GM18858 (cell line): Measurements from ENCODE around the gene FSTL4.

Experiments used
- ATAC-seq: cut with Tn5 transposase; IDR thresholded peaks from one replicate; pipeline ENCODE4 v1.9.1; 2021; ENCODE audit not compliant: unreplicated experiment

The FSTL4 gene

DNA sequence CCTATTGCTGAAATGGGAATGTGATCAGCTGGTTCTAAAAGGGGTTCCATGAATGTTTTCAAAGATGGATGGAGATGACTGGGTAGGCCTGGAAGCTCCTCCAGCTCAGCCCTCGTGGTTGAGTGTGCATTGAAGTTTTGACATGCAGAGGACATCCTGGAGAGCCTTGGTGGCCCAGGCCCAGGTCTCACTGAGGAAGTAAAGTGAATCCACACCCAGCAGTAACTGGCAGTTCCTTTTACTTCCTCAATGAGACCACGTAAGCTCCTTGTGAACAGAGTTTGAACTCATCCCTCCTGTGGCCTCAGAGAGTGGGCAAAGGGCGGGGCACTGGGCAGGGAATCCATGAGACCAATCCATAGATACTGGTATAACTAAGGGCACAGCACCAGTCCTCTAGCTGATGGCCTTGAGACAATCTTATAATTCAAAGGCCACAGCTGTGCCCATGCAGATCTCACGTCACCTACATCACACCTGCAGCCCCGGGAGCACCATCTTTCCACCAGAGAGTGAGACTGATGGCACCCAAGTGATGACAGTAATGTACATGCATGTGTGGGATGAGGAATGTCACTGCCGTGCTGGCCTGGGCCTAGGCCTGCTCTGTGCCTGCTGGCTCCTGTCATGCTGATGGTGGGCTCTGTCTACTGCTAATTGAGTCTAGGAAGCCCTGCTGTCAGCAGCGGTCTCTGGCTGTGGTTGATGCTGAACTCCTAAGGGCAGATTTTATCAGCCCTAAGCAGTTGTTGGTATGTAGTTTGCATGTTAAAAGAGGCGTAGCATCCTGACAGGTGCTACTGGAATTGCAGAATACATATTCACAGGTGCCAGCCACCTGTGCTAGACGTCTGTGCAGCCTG, 257.8 kb downstream of the FSTL4 start:
- no peak for ATAC-seq

DNA sequence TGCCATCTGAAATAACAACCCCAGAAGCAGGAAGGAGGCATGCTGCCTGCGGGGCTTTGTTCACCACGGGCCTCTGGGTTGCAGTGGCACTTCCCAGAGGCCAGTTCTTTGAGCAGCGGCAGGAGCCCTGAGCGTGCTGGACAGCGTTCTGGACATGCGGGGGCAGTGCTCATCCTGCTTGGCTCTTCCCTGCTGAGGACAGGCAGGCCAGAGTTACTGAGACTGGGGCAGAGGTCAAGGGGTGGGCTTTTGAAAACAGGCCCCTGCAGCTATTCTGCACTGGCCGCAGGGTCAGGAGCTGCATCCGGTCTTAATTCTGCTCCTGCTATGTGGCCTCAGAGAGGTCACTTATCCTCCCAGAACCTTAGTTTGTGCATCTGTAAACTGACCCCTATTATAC, 258.6 kb downstream of the FSTL4 start:
- no peak for ATAC-seq

DNA sequence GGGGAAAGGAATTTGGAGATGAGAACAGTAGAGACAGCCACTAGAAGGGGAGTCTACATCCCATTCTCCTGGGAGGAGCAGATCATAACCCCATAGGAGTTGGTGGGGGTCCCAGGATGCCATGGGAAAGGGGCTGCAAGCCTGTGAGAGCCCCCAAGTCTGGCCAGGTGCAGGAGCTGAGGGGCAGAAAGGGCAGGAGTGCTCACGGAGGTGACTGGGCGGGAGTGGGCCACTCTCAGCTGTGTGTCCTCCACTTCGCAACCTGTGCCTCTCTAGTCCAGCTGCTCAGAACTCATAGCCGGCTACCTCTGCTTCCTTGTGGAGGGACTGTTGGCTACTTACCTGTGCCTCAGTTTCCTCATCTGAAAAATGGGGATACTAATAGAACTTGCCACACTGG, 263.9 kb downstream of the FSTL4 start:
- no peak for ATAC-seq

DNA sequence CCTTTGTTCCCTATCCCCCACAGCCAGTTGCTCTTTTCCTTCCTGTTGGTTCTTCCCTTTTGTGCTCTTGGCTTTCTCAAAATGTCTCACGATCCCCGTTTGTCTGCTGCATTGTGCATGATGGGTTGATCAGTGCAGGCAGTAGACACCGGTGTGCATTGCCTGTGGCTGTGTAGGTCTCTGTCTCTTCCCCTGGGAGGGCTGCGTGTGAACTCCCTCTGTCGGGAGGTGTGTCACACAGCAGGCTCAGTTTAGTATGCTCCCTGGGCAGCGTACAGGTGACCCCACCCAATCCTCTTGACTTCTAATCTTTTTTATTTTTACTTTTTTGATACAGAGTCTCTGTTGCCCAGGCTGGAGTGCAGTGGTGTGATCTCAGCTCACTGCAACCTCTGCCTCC, 265.3 kb downstream of the FSTL4 start:
- ATAC-seq = no peak

DNA sequence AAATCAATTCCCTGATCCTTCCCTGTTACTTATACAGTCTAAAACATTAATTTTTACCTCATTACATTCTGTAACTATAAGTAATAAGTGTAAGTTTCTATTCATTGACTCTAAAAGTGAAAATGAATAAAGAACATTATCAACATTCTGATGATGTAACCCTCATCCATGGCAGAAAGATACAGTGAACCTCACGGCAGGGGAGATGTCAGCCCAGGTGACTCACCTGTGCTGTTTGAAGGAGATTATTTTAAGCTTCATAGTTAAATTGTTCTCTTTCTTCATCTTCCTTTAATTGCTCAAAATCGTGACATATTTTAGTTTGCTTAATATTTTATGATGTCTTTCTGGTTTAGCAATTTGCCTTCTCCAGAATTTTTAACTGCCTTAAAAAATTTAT, 268.1 kb downstream of the FSTL4 start:
- ATAC-seq = no peak

DNA sequence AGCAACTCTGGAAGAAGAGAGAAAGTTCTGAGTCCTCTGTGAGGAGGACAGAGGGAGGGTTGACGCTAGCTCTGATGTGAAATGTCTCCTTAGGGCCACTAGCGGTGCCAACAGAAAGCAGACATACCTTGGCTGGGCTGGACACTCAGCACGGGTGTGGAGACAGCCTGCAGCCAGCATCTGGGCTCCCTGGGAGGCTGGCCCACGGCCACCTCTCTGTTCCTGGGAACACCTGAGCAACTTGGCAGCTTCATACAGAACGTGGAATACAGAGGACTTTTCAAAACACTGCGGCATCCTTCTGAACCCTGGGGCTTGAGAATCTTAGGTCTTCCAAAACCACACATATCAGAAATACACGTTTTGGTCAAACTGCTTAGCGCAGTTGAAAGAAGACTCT, 269.1 kb downstream of the FSTL4 start:
- ATAC-seq = no peak

DNA sequence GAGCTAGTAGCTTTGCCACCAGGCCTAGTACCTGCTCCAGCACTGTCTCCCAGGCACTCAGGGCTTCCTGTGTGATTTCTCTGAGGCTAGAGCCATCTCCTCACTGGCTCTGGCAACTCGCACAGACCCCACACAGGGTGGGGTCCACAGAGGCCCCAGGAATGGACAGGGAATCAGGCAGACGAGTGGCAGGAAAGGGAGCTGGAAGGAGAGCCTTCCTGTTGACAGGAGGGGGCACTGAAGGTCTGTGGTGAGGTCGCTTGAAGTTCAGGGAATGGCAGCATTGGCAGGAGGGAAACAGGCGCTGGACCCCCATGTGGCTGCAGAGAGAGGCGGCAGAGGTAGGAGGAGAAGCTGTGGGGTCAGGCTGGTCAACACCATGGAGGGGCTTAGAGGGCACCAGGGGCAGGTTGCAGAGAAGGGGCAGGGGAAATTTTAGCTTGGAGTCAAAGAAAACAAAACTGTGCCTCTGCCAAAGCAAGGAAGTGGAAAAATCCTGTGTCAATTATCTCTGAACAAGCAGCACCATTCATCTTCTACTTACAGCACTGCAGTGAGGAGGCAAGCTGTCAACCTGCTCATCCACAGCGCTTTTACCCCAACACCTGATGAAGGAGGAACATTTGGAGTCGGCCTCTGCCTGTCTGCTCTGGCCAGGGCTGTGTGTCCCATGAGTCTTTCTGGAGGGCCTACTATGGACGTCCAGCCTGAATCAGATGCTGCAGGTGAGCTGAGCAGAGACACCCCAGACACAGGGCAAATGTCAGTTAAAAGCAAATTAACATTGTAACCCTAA, 270.2 kb downstream of the FSTL4 start:
- ATAC-seq = no peak

DNA sequence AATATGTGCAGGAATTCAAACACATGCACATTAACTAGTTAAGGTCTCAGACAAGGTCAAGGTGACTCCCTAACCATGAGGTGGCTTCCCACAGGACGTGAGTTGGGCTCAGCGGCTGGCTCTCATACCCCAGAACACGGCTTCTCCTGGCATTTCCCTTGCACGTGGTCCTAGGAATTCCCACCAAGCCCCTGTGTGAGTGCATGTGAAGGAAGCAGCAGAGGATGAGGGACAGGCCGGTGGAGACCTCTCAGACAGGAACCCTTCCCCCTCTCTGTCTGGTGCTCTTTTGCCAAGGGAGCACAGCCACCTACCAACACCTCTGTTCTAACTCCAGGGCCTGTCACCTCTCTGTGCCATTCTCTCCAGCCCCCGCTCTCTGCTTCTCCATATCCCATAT, 271.0 kb downstream of the FSTL4 start:
- no peak for ATAC-seq

DNA sequence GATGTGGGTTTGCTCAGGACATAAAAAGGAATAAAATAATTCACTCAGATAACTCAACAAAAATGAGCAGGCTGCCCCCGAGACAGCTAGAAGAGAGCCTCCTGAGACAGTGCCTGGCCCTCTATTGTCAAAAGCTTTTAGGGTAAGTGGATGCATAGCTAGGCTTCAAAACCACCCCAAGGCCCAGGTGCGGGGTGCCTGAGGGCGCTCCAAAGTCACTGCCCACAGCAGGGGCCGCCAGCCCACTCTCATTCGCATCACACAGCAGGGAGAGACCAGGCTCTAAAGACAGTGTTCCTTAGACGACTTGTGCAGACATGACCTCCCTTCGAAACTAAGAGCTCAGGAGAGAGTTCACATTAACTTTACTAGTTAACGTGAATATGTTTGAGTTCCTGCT, 271.5 kb downstream of the FSTL4 start:
- ATAC-seq = no peak

DNA sequence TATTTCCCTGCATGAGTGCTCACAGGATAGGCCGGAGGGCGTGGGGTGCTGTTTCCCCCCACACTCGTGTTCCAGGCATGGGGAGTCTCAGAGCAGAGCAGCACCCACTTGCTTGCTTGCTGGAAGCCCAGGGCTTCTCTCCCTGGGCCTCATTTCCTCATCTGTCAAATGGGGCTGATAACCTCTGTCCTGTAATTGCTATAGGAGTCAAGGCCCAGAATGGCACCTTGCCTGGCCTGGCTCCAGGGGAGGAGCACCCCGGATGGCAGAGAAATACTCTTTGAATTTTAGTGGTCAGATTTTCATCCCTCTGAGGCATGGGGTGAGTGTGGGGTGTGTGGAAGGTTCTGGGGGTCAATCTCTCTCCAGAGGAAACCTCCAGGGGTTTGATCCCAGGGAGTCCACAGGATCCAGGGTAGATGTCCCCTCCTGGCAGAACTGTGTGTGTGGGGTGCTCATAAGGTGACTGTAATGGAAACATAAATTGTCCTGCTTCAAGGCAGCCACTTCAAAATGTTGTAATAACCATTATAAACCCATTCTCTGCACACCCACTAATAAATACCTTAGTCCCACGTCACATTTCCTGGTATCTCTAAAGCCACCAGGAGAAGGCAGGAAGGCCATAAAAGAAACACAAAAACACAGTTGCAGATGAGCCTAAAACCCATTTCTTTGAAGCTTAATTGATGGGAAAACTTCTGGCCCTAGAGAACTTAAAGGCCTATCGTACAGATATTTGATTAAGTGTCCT, 272.2 kb downstream of the FSTL4 start:
- no peak for ATAC-seq

DNA sequence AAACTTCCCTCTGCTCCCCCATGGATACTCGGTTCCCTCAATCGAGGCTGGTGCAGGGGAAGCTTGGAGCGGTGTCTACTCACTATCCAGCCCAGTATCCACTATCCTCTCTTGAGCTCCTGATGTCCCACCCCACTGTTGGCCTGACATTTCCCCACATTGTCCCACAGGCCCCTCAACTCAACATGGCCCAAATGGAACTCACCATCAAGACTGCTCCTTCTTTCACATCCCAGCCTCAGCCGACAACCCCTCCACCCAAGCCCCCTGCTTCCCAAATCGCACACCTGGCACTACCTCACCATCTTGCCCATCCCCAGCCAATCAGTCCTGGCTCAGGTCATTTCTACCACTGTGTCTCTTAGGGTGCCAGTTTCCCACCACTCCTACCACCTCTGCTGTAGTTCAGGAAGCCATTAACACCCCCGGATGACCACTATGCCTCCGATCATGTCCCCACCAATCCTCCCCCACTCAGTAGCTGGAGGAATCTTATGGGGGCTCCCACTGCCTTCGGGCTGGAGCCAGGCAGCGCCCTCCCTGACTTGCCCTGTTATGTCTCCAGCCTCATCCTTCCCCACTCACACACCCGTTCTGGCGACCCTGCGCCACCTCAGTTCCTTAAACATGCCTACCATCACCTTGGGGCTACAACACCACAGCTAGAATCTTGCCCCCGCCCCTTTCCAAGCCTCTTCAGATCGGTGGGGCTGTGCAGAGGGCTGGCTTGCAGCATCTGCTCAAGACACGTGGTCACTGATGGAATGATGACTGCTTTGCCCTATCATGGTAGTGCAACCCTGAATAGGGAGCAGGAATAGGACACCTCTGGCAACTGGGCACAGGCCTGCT, 273.6 kb downstream of the FSTL4 start:
- ATAC-seq = no peak

DNA sequence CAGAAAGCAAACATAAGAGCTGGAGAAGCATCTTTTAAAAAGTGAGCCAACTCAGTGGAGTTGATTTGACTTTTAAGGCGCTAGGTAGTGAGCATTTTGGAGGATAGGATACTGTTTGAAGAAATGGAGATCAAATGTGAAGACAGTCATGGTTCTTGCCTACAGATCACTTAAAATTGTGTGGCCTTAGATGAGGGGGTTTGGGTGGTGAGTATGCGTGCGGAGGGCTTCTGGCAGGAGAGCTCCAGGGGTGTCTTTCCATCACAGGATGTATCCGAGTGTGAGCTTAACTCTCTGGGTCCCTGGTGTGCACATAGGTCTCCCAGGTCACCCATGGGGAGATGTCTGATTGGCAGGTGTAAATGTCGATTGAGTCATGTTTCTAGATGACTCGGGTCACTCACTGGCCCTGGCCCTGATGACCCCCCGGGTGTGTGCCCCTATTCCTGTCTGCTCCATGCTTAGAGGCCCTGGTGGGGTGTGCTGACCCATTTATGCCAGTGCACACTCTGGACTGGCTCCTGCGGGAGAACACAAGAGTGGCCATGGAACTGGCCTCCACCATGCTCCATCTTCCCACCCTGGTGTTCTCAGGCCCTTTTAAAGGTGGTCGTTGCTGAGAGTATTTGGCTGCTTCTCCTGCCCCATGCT, 274.4 kb downstream of the FSTL4 start:
- ATAC-seq = no peak

DNA sequence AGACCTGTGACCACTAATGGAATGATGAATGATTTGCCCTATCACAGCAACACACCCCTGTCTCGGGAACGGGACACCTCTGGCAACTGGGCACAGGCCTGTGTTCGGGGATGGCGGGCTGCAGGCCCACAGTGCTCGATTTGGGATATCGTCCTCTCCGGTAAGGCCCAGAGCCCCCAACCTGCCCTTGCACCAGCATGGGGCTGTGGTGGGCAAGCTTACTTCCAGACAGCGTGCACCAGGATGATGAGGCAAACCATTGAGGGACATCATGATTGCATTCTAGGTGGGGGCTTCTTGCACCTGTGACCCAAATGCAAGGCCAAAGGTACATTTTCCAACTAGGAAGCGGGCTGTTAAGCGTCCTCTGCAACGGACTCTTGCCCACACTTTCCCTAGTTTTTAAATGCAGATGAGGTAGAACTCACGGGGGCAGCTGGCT, 275.4 kb downstream of the FSTL4 start:
- ATAC-seq = no peak

DNA sequence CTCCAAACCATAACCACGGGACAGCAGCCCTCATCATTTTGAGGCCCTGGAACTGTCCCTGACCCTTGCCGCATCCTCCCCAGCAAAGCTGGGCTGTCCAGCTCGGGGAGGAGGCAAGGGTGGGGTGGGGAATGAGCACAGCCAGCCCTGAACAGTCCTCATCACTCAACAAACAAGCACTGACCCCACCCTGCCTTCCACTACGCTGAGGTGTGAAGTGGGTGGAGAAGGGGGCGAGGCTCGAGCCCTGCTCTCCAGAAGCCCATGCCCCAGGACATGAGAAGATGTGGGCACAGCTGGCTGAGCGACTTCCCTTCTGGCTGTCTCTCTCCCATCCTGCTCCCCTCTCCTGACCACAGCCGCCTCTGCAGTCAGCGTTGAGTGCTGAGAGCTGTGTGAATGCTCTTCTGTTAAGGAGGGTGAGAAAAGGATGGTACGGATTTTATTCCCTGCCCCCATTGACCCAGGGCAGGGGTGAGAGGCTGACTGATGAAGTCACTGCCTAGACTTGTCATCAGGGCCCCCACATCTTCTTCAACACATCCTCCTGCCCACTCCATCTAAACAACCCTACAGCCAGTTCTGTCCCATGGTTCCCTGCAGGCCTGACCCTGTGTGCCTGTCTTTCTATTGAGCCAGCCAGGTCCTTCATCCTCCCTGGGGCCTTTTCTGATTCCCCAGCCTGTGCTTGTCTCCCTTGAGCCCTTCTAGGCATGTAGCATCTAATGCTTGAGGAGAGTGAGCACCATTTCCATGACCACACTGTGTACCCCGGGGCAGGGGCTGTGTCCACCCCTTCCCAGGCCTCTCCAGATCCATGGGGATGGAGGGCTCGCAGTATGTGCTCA, 276.0 kb downstream of the FSTL4 start:
- ATAC-seq = no peak

DNA sequence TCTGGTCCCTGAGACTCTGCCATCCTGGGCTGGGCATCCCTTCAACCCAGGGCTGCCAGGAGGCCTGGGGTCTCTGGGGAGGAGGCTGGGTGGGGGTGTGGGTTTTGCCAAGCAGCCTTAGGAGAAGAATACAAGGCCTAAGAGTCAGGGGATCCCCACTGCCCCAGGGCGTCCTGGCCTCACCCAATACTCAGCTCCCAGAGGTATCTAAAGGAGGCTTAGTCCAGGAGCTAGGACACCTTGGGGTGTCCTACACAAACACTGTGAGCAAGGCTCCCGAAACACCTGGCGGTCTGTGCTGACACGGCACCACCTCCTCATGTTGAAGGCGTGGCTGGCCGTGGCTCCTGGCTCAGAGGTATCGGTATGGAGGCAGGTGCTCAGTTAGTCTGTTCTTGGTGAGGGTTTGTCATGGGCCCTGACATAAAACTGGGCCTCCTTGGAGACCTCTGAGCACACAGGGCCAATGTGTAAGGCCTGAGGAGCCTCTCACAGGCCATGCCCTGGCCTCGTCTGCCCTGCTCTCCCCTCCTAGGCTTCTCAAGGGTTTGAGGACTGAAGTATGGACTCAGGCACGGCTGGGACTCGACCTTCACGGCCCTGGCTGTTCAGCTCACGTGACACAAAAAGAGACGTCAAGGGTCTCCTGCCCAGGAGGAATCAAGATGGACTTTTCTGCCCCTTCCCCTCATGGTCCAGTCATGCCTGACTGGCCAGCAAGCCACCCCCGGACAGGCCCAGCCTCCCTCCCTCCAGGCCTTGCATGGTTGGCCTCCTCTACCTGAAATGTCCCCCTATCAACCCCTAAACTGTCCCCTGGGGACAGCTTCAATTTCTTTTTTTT, 277.3 kb downstream of the FSTL4 start:
- no peak for ATAC-seq

DNA sequence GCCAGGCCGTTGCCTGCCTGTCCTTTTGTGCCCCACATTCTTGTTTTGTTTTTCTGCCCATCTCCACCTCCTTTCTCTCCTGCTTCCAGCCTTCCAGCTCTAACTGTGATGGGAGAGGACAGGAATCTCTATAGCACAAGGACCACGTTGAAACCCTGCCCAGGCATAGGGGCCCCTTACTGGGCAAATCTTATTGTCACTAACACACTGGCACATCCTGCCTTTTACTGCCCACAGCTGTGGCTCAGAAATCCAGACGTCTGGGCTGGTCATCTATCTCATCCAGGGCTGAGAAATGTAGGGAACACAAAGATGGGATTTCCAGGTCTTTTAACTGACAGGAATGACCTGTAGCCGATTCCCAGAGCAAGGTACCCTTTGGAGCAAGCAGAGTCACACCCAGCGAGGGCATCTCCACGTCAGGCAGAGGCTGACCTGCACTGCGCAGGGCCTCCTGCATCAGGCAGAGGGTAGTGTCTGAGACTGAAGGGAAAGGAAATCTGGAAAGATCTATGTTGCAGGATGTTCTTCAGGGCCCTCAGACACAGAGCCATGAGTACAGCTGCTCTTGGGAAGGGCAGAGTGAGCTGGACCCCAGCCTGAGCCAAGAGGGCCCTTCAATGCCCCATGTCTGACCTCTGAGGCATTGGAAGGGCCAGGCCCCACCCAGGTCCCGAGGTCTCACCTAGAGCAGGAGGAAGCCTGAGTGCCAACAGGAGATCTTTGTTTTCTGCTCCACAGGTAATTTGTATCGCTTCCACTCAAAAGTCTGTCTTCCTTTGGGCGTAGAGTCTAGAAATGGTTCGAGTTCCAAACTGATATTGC, 278.8 kb downstream of the FSTL4 start:
- ATAC-seq = no peak

DNA sequence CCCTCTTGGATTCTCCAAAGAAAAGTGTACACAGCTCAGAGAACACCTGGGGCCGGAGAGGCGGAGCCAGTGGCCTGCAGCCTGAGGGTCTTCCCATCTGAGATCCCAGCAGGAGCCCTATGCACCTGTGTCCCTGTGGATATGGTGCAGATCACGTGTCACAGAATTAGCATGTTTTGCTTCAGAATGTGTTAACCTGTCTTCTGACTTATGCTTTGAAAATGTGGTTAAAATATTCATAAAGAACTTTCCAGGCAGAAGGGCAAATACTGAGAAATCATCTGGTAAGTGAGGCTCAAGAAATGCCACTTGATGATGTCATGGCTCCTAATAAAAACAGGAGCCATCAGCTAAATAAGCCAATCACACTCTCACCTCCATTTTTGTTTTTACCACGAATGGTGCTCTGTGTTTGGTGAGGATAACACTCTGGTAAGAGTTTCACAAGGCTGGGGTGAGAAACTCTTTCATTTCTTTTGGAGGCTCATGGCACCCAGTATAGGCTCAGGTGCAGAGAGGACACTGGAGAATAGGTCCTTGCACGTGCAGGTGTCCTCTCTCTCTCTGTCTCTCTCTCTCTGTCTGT, 279.8 kb downstream of the FSTL4 start:
- no peak for ATAC-seq
